Skeletal muscle cell (primary cell): Measurements from ENCODE around the gene C9orf40.

ENCODE experiments used
- DNase-seq: peaks from one replicate; pipeline ENCODE4 v3.0.0-alpha.2; 2010; ENCODE audit warnings: low read depth
- H3K4me3 ChIP-seq: 2 replicates; pipeline ENCODE4 v1.5.1; 2011; ENCODE audit warnings: low read depth, mild to moderate bottlenecking, control low read depth, low read length, moderate library complexity

Gene C9orf40

GRCh38 chr9:74948937-74949336 lies 3.8 kb downstream of the C9orf40 start:
- DNase-seq, result no peak
- no peak overlapping the region for H3K4me3 ChIP-seq

DNA sequence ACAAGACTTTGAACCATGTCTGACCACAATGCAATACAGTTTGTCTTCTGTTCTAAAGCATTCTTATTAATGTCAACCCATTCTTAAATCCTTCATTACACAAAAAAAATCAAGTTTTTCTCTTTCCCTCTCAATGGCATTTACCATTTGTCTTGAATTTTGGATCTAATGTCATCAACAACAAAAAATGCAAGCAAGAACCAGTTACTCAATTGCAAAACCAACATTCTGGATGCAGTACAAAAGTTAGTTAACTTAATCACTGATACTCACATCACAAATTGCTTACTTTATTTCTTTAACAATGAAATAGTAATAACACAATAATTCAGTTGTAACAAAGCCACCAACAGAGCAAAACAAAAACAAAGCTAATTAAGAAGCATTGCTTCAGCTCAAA lies 6.0 kb downstream of the C9orf40 start:
- H3K4me3 ChIP-seq, result no peak overlapping the region
- DNase-seq, result no peak

DNA sequence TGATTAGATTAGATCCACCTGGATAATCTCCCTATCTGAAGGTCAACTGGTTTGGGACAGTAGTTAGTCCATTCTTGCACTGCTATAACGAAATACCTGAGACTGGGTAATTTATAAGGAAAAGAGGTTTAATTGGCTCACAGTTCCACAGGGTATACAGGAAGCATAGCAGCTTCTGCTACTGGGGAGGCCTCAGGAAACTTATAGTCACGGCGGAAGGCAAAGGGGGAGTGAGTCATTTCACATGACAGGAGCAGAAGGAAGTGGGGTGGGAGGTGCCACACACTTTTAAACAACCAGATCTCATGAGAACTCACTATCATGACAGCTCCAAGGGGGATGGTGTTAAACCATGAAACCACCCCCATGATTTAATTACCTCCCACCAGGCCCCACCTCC lies 9.9 kb downstream of the C9orf40 start:
- no peak for DNase-seq
- no peak overlapping the region for H3K4me3 ChIP-seq

- H3K4me3 ChIP-seq, result no peak overlapping the region
- DNase-seq, result no peak
These were observed 12.1 kb downstream of the C9orf40 start for GRCh38 chr9:74940600-74940999.

- DNase-seq, result no peak
- H3K4me3 ChIP-seq, result no peak overlapping the region
These were observed 17.7 kb downstream of the C9orf40 start for GRCh38 chr9:74935008-74935407.

DNA sequence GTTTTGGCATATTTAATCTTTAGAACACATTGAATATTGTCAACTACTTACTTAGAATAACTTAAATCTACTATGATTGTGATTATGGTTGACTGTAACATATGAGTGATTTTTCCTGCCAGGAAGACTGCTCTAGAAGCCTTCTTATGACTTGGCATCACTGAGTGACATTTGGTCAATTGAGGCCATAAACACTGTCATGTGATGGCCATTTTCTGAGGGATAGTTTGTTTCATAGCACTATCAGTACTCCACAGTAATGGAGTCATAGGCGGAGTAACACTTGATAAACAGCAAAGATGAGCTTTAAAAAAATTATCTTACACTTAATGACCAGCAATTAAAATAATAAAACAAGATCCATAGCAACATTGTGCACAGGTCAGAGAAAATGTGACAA lies 31.0 kb downstream of the C9orf40 start:
- no peak overlapping the region for H3K4me3 ChIP-seq
- DNase-seq, result no peak

DNA sequence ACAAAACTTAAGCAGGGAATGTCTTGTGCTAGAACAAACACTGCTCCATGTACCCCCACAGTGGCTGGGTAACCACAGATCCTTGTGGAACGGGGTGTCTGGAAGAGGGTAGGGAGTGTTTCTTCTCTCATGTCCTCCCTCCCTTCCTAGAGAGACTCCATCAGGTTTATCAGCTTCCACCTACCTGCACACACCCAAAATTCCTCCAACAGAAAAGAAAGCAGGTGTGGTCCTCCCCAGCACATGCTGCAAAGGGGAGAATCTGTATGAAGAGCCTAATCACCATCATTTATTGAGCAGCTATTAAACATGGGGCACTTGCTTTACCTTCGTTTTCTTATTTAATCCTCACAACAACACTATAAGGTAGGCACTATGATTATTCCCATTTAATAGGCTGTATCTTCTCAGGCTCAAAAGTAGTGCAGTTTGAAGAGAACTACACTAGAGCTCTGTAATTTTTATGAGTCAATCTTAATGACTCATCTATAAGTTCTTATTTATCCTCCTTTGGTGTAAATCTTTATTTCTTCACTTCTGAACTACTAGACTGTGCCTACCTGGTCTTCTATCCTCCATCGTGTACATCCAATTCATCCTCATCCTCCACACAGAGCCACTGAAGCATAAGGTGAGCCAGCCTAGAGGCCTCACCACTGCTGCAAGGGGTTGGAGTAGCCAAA lies 31.6 kb downstream of the C9orf40 start:
- DNase-seq, result no peak
- no peak overlapping the region for H3K4me3 ChIP-seq

GRCh38 chr9:74910036-74910435 lies 42.7 kb downstream of the C9orf40 start:
- no peak overlapping the region for H3K4me3 ChIP-seq
- no peak for DNase-seq

DNA sequence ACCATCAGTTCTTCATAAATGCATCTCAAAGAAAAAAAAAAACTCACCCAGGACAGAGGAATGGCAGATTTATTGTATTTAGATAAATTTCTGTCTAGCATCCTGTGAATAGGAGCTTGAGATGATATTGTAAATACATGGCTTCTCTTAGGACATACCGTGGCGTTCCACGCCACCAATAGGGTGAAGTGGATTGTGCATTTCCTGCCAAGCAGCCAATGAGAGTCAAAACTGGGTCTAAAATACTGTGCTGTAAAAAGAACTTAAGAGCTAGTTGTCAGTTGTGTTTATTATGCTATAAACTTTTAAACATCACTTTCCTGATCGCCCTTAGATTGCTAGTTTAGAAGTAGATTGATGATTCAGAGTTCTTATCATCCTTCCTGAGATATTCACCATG lies 44.0 kb downstream of the C9orf40 start:
- no peak overlapping the region for H3K4me3 ChIP-seq
- no peak for DNase-seq

- no peak for DNase-seq
- H3K4me3 ChIP-seq, result no peak overlapping the region
These were observed 45.6 kb downstream of the C9orf40 start for GRCh38 chr9:74907085-74907484.

DNA sequence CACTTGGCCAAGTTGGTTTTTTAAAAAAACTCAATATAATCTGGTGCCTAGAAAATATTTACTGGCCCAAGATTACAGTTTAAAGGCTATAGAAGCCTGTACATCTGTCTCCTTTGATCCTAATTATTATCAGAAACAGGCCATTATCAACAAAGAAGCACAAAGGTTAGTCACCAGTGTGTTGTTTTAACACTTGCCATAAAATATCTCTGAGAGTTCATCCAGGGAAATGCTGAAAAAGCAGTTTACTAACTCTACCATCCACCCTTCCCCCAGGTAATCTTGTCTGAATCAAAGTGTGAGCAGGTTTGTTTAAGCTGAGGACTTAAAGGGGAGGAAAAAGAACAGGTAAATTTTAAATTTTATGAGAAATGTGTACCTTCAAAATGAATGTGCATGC lies 51.7 kb downstream of the C9orf40 start:
- no peak overlapping the region for H3K4me3 ChIP-seq
- no peak for DNase-seq
